SU-DHL-6 (cell line): ENCODE results near the gene ANKS1B.

Experiments
- H2AFZ ChIP-seq: fragments of 200-600 bp; sonication (generic); 2 replicates; pipeline ENCODE4 v1.6.1; 2014; ENCODE audit warnings: low read depth, mild to moderate bottlenecking, moderate library complexity, mixed read lengths, antibody characterized with exemption, low read length; ENCODE audit not compliant: severe bottlenecking
- H3F3A ChIP-seq: fragments of 200-600 bp; shearing (Covaris generic); 2 replicates; pipeline ENCODE4 v1.6.0; 2016; ENCODE audit warnings: antibody characterized with exemption, mild to moderate bottlenecking; ENCODE audit not compliant: insufficient read depth
- H3K27ac ChIP-seq: fragments of 200-600 bp; sonication (generic); 2 replicates; pipeline ENCODE4 v1.5.1; 2016; ENCODE audit warnings: low read depth, mild to moderate bottlenecking, low read length, moderate library complexity, mixed read lengths
- H3K27me3 ChIP-seq: fragments of 200-600 bp; sonication (generic), shearing (Covaris generic); 2 replicates; pipeline ENCODE4 v1.6.0; 2014; ENCODE audit warnings: mild to moderate bottlenecking, low read length
- H3K36me3 ChIP-seq: fragments of 200-600 bp; sonication (generic); 2 replicates; pipeline ENCODE4 v1.6.1; 2014; ENCODE audit warnings: mild to moderate bottlenecking, low read length, mixed read lengths
- H3K4me2 ChIP-seq: fragments of 300-600, 200-600 bp; shearing (Covaris generic), sonication (generic); 2 replicates; pipeline ENCODE4 v1.6.0; 2014; ENCODE audit warnings: low read length, low read depth, mild to moderate bottlenecking; ENCODE audit not compliant: poor library complexity, severe bottlenecking
- H3K4me3 ChIP-seq: fragments of 200-600 bp; sonication (generic); 2 replicates; pipeline ENCODE4 v1.5.1; 2014; ENCODE audit warnings: antibody characterized with exemption, low read length, mild to moderate bottlenecking, mixed read lengths; ENCODE audit not compliant: insufficient read depth, poor library complexity, severe bottlenecking
- H3K79me2 ChIP-seq: fragments of 200-600 bp; sonication (generic); 2 replicates; pipeline ENCODE4 v1.6.1; 2014; ENCODE audit warnings: mild to moderate bottlenecking, low read length, moderate library complexity; ENCODE audit not compliant: insufficient read depth
- H3K9ac ChIP-seq: fragments of 200-600 bp; sonication (generic); 2 replicates; pipeline ENCODE4 v1.7.0; 2014; ENCODE audit warnings: mild to moderate bottlenecking, low read length
- H3K9me2 ChIP-seq: fragments of 200-600 bp; sonication (generic); replicated peaks from 2 replicates; pipeline ENCODE4 v1.6.1; 2014; ENCODE audit warnings: low read length; ENCODE audit not compliant: insufficient read depth
- H3K9me3 ChIP-seq: fragments of 200-600 bp; sonication (generic); 2 replicates; pipeline ENCODE4 v1.6.1; 2014; ENCODE audit warnings: low read length, mixed read lengths; ENCODE audit not compliant: insufficient read depth
- H4K20me1 ChIP-seq: fragments of 200-600 bp; sonication (generic); 2 replicates; pipeline ENCODE4 v1.6.1; 2014; ENCODE audit warnings: low read depth, mild to moderate bottlenecking, antibody characterized with exemption, low read length, moderate library complexity, mixed read lengths
- CTCF ChIP-seq: fragments of 200-600 bp; sonication (generic); IDR thresholded peaks from one replicate; pipeline ENCODE4 v1.5.1; 2017; ENCODE audit warnings: antibody characterized with exemption, mild to moderate bottlenecking, low read length, moderate library complexity; ENCODE audit not compliant: insufficient read depth, poor library complexity, severe bottlenecking
- EZH2phosphoT487 ChIP-seq: fragments of 200-600 bp; sonication (generic), shearing (Covaris generic); conservative IDR thresholded peaks from 2 replicates; pipeline ENCODE4 v1.6.1; 2018; ENCODE audit warnings: mild to moderate bottlenecking, antibody characterized with exemption, low read length, moderate library complexity, mixed read lengths

Gene ANKS1B

GRCh38 chr12:98861251-98861650 lies 1123.5 kb downstream of the ANKS1B start:
- H2AFZ ChIP-seq: no peak overlapping the region
- no peaks in the 10 kb centered on the region for H3K79me2 ChIP-seq
- H3K4me3 ChIP-seq: no peak overlapping the region
- H3K9ac ChIP-seq: no peak overlapping the region
- no peak overlapping the region for H3K27ac ChIP-seq
- no peaks in the 10 kb centered on the region for H3K27me3 ChIP-seq
- no peaks in the 10 kb centered on the region for H4K20me1 ChIP-seq
- H3K4me2 ChIP-seq: no peak overlapping the region
- no peaks in the 10 kb centered on the region for H3K9me3 ChIP-seq
- H3K36me3 ChIP-seq: no peaks in the 10 kb centered on the region
- TF ChIP-seq CTCF (no peak), EZH2phosphoT487 (no peak)
- H3F3A ChIP-seq: no peaks in the 10 kb centered on the region
- no peaks in the 10 kb centered on the region for H3K9me2 ChIP-seq

GRCh38 chr12:98856897-98857540 lies 1127.7 kb downstream of the ANKS1B start:
- Histone ChIP-seq H3K27ac (no peak overlapping the region), H3K9me2 (no peaks in the 10 kb centered on the region), H3K9ac (no peak overlapping the region), H3K9me3 (no peaks in the 10 kb centered on the region), H2AFZ (no peak overlapping the region), H3K27me3 (no peaks in the 10 kb centered on the region), H3K4me2 (no peak overlapping the region), H3K79me2 (no peaks in the 10 kb centered on the region), H3F3A (no peaks in the 10 kb centered on the region), H3K4me3 (no peak overlapping the region), H4K20me1 (no peaks in the 10 kb centered on the region), H3K36me3 (no peaks in the 10 kb centered on the region)
- TF ChIP-seq CTCF (no peak), EZH2phosphoT487 (no peak)

GRCh38 chr12:98852181-98852580 lies 1132.6 kb downstream of the ANKS1B start:
- H2AFZ ChIP-seq: no peak overlapping the region
- TF ChIP-seq CTCF (no peak), EZH2phosphoT487 (no peak)
- no peak overlapping the region for H3K9ac ChIP-seq
- no peaks in the 10 kb centered on the region for H3K79me2 ChIP-seq
- H3K4me3 ChIP-seq: no peak overlapping the region
- H3K27ac ChIP-seq: no peak overlapping the region
- H3K4me2 ChIP-seq: no peak overlapping the region
- H3K36me3 ChIP-seq: no peaks in the 10 kb centered on the region
- H4K20me1 ChIP-seq: no peaks in the 10 kb centered on the region
- H3K27me3 ChIP-seq: no peaks in the 10 kb centered on the region
- no peaks in the 10 kb centered on the region for H3K9me2 ChIP-seq
- no peaks in the 10 kb centered on the region for H3F3A ChIP-seq
- no peaks in the 10 kb centered on the region for H3K9me3 ChIP-seq
